Fibroblast of lung (primary cell): ENCODE measurements around the gene KLHL29.
A peak's percentile ranks its signal among the peaks of the same experiment; 100 is the strongest.

ENCODE experiments used
- EZH2 ChIP-seq: IDR thresholded peaks from 2 replicates; pipeline ENCODE4 v1.5.1; 2012; ENCODE audit warnings: low read length, control low read depth, mild to moderate bottlenecking; ENCODE audit errors: missing control alignments
- TF ChIP-seq, protein P1 (sequence below), 2 donors: IDR thresholded peaks in 1 of 2; conservative IDR thresholded peaks in 1 of 2; 1 replicate in 1 of 2; 2 replicates in 1 of 2; pipeline ENCODE4 v1.5.1; 2011 to 2012; ENCODE audit warnings: low read length in 2 of 2, control low read depth in 1 of 2, inconsistent platforms in 1 of 2, low read depth in 1 of 2, mild to moderate bottlenecking in 1 of 2

DNA sequence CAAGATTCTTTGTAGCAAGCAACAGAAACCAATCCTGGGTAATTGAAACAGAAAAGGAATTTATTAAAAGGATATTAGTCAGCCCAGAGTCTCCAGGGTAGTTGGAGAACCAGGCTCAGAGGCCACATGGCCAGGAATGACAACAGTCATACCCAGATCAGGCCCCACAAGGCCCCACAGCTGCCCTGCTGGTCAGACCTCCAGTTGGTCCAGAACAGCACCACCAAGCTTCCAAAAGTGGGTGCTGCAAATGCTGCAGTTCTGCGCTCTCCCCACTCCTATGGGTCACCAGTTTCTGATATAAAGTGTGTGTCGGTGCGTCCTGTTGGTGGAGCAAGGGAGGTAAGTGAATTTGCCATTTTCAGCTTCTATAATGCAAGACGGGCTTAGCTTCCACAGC lies 29.9 kb downstream of the KLHL29 start:
- TF ChIP-seq, protein P1, sequence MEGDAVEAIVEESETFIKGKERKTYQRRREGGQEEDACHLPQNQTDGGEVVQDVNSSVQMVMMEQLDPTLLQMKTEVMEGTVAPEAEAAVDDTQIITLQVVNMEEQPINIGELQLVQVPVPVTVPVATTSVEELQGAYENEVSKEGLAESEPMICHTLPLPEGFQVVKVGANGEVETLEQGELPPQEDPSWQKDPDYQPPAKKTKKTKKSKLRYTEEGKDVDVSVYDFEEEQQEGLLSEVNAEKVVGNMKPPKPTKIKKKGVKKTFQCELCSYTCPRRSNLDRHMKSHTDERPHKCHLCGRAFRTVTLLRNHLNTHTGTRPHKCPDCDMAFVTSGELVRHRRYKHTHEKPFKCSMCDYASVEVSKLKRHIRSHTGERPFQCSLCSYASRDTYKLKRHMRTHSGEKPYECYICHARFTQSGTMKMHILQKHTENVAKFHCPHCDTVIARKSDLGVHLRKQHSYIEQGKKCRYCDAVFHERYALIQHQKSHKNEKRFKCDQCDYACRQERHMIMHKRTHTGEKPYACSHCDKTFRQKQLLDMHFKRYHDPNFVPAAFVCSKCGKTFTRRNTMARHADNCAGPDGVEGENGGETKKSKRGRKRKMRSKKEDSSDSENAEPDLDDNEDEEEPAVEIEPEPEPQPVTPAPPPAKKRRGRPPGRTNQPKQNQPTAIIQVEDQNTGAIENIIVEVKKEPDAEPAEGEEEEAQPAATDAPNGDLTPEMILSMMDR (conservative IDR thresholded peaks at IDR 0.05 in 1 of 2, IDR thresholded peaks at IDR 0.05 in 1 of 2; ENCODE audit: low read depth in 1 of 2, low read length in 2 of 2), result peak; percentile 7 to 21
- no peak for TF ChIP-seq EZH2
